ENCODE data around the gene GNPDA2. TPM values are rescaled to one million over a fixed set of nuclear protein-coding genes. Genes with fewer than 3 reads are reported as not detected.
A peak's percentile ranks its signal among the peaks of the same experiment; 100 is the strongest.

Gene GNPDA2
- total and polyA plus RNA-seq, 9 of the 15 experiments (the other 6 are each of a cell fraction or from before 2014, with no cell fraction given), result 10.6 to 20.4 (median 13.0) TPM

DNA sequence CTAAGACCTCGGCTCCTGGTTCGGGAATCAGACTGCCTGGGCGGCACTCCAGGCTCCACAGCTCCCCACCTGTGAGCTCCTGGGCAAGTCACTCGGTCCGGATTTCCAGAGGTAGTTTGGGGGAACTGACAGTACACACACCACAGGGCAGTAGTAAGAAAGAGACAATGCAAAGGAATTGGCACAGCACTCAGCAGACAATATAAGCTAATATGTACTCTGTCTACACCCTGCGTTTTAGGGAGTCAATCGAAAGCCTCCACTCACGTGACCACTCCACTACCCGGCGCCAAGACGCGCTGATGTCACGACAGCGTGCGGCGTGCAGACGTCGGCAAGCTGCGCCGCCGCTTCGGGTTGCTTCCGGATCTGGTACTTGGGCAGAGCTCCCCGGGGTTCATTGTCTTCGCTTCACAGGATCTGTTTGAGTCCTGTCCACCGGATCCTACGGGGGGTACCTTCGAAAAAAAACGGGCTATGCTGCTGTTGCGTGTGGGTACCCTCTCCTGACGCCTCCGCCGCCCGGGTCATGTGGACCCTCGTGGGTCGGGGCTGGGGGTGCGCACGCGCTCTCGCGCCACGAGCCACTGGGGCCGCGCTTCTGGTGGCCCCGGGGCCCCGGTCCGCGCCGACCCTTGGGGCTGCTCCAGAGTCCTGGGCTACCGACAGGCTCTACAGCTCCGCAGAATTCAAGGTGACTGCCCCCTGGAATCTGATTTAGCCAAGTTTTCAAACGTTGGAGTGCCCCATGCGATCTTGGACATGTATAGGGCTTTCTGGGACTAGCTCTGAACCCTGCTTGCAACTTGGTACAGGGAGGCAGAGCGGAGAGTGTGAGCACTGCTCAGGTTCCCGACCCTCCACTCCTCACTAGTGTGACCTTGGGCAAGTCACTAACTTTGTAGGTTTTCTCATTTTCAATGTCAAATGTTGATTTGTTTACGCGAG lies 48.0 kb downstream of the GNPDA2 start, which contains the start of gene GUF1 (continued):
- TF ChIP-seq, protein P1, sequence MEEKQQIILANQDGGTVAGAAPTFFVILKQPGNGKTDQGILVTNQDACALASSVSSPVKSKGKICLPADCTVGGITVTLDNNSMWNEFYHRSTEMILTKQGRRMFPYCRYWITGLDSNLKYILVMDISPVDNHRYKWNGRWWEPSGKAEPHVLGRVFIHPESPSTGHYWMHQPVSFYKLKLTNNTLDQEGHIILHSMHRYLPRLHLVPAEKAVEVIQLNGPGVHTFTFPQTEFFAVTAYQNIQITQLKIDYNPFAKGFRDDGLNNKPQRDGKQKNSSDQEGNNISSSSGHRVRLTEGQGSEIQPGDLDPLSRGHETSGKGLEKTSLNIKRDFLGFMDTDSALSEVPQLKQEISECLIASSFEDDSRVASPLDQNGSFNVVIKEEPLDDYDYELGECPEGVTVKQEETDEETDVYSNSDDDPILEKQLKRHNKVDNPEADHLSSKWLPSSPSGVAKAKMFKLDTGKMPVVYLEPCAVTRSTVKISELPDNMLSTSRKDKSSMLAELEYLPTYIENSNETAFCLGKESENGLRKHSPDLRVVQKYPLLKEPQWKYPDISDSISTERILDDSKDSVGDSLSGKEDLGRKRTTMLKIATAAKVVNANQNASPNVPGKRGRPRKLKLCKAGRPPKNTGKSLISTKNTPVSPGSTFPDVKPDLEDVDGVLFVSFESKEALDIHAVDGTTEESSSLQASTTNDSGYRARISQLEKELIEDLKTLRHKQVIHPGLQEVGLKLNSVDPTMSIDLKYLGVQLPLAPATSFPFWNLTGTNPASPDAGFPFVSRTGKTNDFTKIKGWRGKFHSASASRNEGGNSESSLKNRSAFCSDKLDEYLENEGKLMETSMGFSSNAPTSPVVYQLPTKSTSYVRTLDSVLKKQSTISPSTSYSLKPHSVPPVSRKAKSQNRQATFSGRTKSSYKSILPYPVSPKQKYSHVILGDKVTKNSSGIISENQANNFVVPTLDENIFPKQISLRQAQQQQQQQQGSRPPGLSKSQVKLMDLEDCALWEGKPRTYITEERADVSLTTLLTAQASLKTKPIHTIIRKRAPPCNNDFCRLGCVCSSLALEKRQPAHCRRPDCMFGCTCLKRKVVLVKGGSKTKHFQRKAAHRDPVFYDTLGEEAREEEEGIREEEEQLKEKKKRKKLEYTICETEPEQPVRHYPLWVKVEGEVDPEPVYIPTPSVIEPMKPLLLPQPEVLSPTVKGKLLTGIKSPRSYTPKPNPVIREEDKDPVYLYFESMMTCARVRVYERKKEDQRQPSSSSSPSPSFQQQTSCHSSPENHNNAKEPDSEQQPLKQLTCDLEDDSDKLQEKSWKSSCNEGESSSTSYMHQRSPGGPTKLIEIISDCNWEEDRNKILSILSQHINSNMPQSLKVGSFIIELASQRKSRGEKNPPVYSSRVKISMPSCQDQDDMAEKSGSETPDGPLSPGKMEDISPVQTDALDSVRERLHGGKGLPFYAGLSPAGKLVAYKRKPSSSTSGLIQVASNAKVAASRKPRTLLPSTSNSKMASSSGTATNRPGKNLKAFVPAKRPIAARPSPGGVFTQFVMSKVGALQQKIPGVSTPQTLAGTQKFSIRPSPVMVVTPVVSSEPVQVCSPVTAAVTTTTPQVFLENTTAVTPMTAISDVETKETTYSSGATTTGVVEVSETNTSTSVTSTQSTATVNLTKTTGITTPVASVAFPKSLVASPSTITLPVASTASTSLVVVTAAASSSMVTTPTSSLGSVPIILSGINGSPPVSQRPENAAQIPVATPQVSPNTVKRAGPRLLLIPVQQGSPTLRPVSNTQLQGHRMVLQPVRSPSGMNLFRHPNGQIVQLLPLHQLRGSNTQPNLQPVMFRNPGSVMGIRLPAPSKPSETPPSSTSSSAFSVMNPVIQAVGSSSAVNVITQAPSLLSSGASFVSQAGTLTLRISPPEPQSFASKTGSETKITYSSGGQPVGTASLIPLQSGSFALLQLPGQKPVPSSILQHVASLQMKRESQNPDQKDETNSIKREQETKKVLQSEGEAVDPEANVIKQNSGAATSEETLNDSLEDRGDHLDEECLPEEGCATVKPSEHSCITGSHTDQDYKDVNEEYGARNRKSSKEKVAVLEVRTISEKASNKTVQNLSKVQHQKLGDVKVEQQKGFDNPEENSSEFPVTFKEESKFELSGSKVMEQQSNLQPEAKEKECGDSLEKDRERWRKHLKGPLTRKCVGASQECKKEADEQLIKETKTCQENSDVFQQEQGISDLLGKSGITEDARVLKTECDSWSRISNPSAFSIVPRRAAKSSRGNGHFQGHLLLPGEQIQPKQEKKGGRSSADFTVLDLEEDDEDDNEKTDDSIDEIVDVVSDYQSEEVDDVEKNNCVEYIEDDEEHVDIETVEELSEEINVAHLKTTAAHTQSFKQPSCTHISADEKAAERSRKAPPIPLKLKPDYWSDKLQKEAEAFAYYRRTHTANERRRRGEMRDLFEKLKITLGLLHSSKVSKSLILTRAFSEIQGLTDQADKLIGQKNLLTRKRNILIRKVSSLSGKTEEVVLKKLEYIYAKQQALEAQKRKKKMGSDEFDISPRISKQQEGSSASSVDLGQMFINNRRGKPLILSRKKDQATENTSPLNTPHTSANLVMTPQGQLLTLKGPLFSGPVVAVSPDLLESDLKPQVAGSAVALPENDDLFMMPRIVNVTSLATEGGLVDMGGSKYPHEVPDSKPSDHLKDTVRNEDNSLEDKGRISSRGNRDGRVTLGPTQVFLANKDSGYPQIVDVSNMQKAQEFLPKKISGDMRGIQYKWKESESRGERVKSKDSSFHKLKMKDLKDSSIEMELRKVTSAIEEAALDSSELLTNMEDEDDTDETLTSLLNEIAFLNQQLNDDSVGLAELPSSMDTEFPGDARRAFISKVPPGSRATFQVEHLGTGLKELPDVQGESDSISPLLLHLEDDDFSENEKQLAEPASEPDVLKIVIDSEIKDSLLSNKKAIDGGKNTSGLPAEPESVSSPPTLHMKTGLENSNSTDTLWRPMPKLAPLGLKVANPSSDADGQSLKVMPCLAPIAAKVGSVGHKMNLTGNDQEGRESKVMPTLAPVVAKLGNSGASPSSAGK (IDR thresholded peaks at IDR 0.05), result peak; percentile 79
- TF ChIP-seq, protein P2, sequence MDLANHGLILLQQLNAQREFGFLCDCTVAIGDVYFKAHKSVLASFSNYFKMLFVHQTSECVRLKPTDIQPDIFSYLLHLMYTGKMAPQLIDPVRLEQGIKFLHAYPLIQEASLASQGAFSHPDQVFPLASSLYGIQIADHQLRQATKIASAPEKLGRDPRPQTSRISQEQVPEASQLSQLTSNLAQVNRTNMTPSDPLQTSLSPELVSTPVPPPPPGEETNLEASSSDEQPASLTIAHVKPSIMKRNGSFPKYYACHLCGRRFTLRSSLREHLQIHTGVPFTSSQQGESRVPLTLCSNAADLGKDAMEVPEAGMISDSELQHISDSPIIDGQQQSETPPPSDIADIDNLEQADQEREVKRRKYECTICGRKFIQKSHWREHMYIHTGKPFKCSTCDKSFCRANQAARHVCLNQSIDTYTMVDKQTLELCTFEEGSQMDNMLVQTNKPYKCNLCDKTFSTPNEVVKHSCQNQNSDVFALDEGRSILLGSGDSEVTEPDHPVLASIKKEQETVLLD (IDR thresholded peaks at IDR 0.05), result peak; percentile 99
- TF ChIP-seq MXD1 (CRISPR knock-in tag; IDR thresholded peaks at IDR 0.05; ENCODE audit: borderline replicate concordance, poor library complexity, severe bottlenecking) (peak; percentile 59), HIVEP1 (CRISPR knock-in tag; IDR thresholded peaks at IDR 0.05) (0 out of 2 replicates have a peak, but pooled peaks have one; percentile 4), ZNF766 (CRISPR knock-in tag; conservative IDR thresholded peaks at IDR 0.05) (0 out of 2 replicates have a peak, but pooled peaks have one; percentile 20), NFE2 (IDR thresholded peaks at IDR 0.05; ENCODE audit: low read depth) (0 out of 2 replicates have a peak, but pooled peaks have one; percentile 22), ZFX (CRISPR knock-in tag; IDR thresholded peaks at IDR 0.05) (peak; percentile 78), ZZZ3 (IDR thresholded peaks at IDR 0.05) (no peak), MYC (IDR thresholded peaks at IDR 0.05; ENCODE audit: low read depth, low read length) (peak; percentile 95), MYC (CRISPR knock-in tag; IDR thresholded peaks at IDR 0.05; ENCODE audit: borderline replicate concordance, low read depth) (no peak), KLF1 (tag; IDR thresholded peaks at IDR 0.05) (no peak), GABPA (tag; conservative IDR thresholded peaks at IDR 0.05; ENCODE audit: low read depth) (peak; percentile 72)
- TF ChIP-seq, protein P3, sequence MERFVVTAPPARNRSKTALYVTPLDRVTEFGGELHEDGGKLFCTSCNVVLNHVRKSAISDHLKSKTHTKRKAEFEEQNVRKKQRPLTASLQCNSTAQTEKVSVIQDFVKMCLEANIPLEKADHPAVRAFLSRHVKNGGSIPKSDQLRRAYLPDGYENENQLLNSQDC (CRISPR knock-in tag; IDR thresholded peaks at IDR 0.05), result no peak

Data from K562 (cell line).